CD4-positive, alpha-beta T cell treated with Interleukin-15 for 1 hour (primary cell): ENCODE results near the gene TMPRSS7.
"Not testable (repeated sequence)": the region's sequence is repeated elsewhere in the genome, so short reads cannot be mapped to it uniquely, and the experiment has no call there.

Experiments used
- DNase-seq: peaks from one replicate; pipeline ENCODE4 v3.0.0-alpha.2; 2020

TMPRSS7 gene

DNA sequence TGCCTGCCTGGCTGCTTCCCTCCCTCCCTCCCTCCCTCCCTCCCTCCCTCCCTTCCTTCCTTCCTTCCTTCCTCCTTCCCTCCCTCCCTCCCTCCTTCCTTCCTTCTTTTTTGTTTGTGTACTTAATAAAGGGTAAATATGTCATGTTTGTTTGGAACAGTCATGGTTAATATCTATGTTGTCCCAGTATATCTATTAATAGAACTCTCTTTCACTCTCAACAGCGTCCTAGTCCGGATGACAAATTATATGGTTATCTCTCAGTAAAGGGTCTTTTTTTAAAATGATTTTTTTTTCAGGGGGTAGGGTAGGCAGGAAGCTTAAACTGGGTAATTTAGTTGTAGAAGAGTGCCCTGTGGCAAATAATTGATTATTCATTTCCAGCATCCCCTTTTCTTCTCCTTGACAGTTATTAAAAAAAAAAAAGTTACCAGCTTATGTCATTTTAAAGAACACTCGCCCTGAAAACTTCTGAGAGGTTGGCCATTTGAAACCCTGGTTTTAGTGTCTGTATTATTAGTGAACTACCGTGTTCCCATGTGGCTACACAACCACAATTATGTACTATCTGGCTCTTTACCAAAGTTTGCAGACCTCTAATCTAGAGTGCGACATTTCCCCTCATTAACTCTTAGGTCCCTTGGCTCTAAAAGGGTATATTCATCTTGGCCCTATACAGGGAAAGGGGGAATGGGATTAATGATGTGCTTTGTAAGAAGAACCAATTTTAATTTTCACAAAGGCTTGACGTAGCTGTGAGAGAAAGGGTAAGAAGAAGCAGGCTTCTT is 22.1 kb upstream of the TMPRSS7 start:
- DNase-seq = no peak

DNA sequence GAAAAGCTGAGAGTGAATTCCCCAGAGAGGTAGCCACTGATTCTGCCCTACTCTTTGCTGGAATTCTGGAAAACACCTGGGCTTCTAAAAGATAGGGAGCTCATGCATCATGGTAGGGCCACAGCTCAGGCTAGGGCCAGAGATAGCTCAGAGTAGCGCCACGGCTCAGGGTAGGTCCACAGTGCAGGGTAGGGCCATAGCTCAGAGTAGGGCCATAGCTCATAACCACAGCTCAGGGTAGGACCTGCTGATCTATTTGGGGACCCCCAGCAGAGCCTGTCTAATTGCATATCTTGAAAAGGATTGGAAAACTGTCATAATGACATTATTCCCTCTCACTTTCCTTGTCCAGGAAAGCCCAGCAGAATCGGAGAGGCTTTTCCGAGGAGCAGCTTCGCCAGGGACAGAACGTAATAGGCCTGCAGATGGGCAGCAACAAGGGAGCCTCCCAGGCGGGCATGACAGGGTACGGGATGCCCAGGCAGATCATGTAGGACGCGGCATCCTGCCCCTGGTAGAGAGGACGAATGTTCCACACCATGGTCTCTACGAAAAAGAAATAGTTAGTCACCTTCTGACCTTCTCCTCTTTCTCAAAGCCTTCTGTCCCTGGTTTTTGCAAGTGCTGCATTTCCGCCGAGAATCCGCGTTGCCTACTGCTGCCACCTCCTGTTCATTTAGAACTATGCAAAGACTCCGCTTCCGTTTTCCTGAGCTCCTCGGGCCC is 21.3 kb upstream of the TMPRSS7 start:
- peak; percentile 28 for DNase-seq

DNA sequence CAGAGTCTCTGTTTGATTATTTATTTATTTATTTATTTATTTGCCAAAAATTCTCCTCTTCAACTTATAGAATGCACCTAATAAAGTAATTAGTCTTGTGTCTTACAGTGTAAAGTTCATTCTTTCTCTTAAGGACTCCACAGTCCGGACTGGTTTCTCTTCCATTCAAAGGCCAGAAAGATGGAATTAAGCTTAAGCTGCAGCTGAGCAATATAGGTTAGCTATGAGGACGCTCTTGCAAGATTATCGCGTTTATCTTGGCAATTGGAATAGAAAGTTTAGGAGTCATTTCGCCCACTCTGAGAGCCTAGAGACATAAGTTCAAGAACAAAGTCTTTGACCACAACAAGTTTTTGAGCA is 20.8 kb upstream of the TMPRSS7 start:
- DNase-seq = no peak

DNA sequence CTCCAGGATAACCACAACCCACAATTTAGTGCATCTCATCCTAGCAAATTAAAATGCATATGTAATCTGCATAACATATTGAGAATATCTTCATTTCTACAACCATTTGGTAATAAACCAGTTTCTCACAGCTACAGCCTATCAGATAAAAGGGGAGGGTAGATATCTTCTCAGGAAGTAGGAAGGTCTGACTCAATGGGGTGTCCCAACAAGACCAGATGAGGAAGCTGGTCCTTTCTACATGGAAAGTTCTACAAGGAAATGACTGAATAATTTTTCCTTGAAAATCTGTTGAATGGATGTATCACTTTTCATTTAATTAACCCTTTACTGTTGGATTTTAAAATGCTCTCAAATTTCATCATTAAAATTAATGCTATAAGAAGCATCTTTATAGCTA is 17.4 kb upstream of the TMPRSS7 start:
- no peak for DNase-seq

DNA sequence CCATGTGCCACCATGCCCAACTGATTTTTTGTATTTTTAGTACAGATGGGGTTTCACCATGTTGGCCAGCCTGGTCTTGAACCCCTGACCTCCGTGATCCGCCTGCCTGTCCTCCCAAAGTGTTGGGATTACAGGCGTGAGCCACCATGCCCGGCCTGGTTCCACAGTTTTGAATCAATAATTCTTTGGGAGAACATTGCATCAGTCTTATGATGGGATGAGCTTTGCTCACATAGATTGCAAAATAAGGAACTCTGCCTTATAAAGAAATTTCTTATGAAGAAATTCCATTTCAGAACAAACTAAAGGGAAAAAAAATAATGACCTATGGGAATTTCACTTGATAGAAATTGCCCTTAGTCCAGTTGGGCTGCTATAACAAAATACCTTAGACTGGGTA is 15.8 kb upstream of the TMPRSS7 start:
- no peak for DNase-seq

DNA sequence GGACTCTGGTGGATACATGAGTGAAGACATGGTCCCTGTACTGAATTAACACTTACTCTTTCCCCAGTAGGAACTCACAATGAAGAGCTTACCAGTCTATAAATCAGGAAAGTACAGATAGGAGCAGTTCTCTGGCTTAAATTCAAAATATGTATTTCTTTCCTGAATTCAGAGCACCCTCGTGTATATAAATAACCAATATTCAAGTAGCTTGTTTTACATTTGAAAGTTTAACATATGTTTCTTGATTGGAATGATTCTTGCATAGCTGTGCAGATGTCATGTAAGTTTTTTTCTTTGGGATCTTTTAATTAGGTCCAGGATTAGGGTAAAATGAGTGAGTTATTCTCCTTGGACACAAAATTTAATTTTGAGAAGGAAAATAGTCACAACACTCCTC is 14.8 kb upstream of the TMPRSS7 start:
- no peak for DNase-seq

DNA sequence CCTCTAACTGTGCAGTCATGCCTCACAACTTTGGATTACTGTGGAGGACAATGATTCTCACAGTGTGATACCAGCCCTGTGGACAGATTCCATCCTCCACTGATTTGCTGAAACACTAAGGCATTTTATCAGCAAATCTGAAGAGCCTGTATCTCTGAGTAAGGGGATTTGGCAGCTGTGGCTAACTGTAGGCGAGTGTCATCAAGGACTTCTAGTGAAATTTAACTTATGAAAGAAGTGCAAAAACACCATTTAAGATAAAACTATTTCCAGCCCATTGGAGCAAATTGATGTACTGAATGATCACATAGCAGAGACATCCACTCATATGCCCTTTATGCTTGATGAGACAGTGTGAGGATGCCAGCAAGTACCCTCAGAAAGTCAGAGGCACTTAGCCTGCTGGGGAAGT is 13.9 kb upstream of the TMPRSS7 start:
- DNase-seq = no peak

DNA sequence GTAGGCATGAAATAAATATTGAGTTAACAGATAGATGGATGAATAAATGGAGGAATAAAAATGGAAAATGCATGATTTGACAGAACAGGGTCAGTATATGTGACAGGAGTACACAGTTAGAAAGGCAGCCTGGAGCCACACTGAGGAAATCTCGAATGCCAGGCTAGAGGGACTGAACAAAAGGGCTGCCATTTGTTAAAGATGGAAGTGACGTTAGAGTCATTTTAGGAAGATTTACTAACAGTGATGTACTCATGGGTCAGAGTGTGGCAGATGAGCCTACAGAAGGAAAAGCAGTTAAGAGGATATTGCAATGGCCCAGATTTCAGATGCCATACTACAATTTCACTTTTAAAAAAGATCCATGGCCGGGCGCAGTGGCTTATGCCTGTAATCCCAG is 7.4 kb upstream of the TMPRSS7 start:
- no peak for DNase-seq

DNA sequence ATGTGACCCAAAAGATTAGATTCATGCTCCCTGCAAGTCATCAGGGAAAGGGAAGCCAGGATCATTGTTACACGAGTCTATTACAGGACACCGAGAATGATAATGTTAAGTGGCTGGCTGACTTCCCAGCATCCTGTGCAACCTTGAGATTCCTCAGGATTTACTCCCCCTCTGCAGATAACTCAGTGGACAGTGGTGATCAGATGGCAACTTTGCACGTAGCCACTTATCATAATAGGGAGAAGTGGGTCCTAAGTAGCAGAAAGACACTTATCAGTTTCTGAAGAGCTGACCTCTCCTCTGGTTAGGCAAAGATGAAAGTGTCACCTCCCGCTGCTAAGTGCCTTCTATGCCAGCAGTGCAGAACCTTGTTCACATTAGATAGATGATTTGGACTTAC is 6.7 kb upstream of the TMPRSS7 start:
- DNase-seq = no peak

DNA sequence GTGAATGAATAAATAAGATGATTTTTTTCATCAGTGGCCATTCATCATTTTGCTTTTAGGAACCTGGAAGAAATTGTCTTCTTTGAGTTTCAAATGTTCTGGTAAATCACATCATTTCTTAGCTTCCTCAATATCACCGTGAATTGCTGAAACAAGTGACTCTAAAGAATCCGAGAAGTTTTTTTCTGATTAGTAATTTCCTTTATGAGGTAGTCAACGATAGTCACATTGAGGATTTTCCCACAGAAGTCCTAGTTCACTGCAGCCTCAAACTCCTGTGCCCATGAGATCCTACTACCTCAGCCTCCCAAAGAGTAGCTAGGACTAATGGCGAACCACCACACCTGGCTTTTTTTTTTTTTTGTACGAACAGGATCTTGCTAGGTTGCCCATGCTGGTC is 3.6 kb upstream of the TMPRSS7 start:
- no peak for DNase-seq

DNA sequence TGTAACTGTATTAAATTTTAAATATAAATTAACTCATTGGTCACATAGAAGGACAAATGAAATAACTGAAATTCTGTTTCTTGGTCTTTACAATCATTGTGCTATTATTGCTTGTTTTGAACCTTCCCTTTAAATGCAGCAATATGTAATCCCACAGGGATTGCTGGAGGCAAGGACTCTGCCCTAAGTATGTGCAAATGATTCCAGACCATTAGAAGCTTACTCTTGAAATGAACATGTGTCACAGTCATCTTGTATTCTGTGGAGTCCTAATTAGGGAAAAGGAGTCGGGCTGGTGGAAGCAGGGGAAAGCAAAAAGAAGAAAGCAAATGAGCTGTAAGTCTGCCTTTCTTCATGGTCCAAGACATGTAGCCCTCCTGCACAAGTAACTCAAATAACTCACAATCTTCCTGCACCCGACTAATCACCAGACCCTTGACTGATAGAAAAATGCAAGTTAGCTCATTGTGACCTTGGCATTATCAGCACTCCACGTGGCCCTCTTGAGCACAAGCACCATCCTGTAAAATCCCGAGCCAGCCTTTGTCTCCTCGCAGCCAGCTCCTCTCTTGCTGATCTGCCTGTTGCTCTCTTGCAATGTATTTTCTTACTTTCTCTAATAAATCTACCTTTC is 2.3 kb upstream of the TMPRSS7 start:
- no peak for DNase-seq

DNA sequence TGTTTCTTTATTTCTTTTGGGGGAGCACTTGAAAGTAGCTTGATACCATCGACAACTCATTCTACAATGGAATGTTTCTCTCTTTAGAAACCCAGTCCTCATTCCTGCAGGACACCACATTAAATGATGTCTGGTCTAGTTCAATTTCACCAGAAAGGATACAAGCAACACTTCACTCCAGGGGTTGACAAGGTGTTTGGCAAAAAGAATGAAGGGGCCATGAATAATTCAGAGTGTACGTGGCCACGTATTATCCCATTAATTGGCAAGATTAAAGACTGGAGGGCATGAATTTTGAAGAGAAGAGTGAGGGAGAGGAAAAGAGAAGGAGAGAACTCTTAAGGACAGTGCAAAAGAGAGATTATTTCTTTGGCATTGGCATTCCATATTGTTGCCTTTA is 705 bp downstream of the TMPRSS7 start:
- DNase-seq = no peak

DNA sequence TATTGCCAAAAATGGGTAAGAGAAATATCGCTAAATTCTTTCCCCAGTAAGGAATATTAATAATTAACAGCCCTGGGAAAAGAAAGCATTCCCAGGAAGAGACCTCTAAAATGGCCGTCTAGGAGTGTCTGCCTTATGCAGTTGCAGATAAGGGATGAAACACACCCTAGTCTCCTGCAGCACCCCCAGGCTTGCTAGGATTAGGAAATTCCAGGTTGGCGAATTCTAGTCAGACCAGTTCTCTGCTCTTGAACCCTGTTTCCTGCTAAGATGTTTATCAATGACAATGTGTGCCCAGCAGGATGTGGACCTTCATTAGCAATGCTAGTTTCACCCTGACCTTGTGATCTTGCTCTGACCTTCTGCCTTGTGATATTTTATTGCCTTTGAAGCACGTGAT is 2.7 kb downstream of the TMPRSS7 start:
- not testable (repeated sequence) for DNase-seq

DNA sequence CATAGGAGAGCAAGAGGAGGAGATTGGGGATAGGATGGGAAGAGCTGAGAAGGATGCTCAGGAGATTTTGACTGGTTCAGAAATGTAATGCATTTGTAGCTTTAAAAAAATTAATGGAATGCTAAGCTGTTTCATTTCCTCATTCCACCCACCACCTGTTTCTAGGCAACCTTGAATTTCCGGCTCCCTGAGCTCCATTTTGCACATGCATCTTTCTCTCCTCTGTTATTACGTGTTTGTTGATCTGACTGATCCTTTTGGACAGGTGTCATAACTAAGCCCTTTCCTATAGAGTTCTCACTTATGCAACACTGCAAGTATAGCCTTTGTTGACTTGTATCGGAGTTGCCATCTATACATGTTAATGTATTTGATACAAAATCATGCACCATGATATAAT is 4.3 kb downstream of the TMPRSS7 start:
- DNase-seq = no peak

DNA sequence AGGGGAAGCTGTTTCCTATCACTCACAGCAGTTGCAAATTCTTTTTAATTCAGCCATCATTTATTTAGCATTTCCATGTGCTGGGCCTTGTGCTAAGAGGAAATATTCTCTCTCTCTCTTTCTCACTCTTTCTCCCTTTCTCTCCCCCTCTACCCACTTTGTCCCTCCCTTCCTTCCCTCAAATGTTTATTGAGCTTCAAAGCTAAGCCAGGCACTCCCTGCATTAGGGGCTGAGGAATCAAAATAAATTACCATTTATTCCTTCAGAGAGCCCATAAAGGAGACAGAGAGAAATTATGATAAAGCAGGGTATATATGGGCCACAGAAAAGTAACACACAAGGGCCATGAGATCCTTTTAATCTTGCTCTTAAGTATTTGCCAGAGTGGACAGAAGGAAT is 6.8 kb downstream of the TMPRSS7 start:
- no peak for DNase-seq

DNA sequence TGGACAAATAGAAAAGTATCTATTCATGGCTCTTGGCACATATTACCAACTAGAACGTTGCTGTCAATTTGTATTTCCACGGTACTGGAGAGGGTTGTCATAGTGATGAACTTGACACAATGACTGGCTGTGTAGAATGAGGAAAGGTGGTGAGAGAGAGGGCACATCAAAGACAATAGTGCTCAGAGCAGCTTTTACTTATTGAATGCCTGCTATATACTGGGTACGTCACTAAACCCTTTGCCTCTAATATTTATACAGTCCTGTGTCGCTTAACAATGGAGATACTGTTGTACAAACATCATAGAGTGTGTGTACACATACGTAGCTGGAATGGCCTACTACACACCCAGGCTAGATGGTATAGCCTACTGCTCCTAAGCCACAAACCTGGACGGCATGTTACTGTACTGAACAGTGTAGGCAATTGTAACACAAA is 8.3 kb downstream of the TMPRSS7 start:
- no peak for DNase-seq

DNA sequence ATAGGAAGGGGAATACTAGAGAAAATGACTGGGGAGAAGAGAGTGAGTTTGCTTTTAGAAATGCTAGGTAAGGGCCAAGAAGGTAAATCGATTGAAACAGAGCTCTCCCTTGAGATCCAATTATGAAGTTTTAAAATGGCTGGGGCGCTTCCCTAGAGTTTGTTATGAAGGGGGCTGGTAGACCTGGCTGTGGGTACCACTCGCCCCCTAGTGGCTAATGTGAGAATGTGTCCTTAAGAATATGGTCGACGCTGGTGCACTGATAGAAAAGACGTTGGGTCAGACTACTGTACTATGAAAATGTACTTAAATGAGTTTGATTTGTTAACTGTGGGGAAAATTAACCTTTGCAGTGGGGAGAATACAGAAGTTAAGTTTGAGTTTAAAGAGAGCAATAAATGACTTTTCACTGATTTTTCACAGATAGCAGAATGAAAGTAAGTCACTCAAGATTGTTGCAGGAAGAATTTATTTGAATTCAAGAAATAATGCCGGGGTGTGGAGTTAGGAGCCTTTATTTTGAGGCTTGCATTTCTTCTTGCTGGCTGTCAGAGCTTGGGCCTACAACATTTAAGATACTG is 9.2 kb downstream of the TMPRSS7 start:
- DNase-seq = peak; percentile 44

DNA sequence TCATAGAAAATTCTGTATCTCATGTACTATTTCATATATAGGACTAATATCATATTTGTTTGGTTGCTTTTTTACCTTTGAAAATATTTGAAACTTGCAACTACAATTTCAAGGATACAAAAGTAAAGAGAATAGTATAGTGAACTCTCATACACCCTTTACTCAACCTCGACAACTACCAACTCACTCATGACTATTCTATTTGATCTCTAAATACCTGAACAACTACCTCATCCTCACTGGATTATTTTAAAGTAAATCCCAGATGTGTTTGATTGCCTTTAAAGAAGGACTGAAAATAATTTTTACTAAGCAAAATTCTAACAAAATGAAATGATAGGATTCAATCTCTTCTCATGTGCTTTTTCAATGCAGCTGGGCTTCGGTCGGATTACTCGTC is 12.1 kb downstream of the TMPRSS7 start:
- DNase-seq = no peak

DNA sequence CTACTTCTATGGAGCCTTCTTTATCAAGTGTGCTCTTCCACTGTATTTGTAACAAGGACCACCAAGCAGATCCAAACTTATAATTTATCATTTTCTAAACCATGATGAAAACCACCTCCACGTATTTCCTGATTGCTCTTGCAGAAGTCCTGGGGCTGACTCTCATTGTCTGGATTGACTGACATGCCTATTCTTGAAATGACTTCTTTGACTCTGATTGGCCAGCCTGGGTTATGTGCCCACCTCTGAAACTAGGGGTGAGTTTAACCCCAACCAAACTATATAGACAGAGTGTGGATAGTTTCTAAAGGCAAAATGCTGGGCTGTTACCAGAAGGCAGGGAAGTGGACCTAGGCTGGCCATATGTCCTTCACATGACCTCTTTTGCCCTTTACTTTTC is 12.7 kb downstream of the TMPRSS7 start:
- DNase-seq = no peak

DNA sequence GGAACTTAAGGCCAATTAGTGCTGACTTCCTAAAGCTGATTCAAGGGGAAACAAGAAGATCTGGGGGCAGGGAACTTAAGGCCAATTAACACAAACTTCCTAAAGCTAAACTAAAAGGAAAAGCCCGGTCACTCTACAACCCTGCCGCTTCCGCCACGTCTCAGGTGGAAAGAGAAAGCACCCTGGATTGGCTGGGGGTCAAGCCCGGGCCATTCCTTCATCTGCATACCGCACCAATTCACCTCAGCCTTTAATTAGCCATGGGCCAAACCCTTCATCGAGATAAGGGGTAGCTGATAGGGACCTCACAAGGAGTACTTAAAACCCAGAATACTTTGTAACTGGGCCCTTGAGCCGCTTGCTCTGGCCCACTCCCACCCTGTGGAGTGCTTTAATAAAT is 14.4 kb downstream of the TMPRSS7 start:
- DNase-seq = no peak

DNA sequence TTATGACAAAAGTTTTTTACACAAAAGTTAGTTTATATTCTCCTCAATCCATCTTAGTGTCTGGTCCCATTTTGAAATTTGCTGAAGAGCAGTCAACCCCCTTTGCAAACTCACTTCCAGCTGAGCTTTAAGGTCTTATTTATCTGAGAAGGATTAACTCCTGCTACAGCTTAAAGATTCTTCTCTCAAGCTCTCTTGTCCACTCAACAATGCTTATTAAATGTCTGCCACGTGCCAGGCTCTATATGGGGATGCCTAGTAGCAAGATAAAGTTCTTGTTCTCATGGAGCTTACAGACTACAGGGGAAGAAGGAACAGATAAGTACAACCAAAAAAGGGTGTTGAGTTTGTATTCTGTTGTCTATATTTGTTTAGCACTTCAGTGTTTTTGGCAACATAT is 18.7 kb downstream of the TMPRSS7 start:
- DNase-seq = no peak

DNA sequence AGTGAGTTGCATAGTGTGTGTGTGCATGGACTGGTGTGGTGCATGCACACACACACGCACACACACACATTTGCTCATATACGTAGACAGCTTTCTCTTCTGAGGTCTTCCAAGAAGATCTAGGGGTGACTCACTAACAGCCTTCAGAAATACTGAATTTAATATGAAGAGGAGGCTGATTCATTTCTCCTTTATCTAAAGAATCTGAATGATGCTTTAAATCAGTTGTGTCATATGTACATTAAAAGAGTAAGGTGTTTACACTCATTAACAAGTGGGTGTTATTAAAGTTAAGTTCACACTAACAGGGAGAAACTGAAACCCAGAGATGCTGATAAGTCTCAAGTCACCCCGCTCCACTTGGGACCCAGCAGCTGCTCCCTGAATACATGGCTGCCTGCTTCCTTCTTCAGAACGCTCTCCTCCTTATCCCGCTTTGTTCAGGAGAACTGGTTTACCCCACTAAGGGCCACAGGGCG is 22.0 kb downstream of the TMPRSS7 start:
- no peak for DNase-seq

DNA sequence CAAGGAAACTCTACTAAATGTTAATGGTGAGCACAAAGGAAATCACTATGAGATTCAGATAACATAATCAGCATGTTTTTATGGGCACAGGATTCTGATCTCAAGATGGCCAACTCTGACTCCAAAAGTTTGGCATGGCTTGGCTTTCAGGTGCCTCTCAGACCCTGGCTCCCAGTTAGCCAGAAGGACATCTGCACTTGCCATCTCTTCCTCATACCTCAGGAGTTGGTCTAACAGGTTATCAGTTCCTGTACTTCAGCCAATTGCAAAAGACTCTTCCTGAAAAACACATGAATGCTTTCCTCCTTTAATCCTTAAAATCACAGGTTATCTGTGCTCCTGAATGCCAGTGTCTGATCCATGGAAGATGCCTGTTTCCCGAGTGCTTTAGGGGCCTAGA is 25.0 kb downstream of the TMPRSS7 start:
- no peak for DNase-seq

DNA sequence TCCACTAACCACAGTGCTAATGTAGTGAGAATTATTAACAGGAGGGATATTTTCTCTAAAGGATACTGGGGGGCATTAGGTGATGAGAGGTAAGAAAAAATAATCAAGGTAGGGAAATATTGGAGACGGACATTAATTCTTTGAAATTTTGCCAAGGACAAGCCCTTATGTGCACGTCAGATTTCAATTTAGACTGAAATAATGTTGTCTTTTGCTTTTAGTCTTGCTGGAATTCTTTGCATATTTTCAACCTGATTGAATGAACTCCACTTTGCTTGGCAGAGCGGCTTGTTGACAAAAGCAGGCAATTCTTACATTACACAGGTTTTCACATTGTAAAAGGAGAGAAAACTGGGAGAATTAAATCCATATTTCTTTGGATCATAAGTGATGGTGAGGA is 26.6 kb downstream of the TMPRSS7 start:
- DNase-seq = no peak
